Stimulated activated CD8-positive, alpha-beta memory T cell treated with anti-CD3 and anti-CD28 coated beads, Interleukin-7, amount 100 ng/mL, for 24 hours (primary cell): ENCODE measurements around the gene PANX1.
"Not testable (repeated sequence)": the region's sequence is repeated elsewhere in the genome, so short reads cannot be mapped to it uniquely, and the experiment has no call there.

Experiments
- DNase-seq: peaks from one replicate; pipeline ENCODE4 v3.0.0-alpha.2; 2020; ENCODE audit warnings: low read depth

Gene PANX1

GRCh38 chr11:94128746-94129511 is at the start of gene PANX1:
PANX1 (plus strand) TSS chr11:94128841; CDS start chr11:94129313, 472 bp downstream.
- DNase-seq: peak; percentile 52

GRCh38 chr11:94084164-94084563 is 44.5 kb upstream of the PANX1 start:
- DNase-seq: no peak

GRCh38 chr11:94088906-94089305 is 39.7 kb upstream of the PANX1 start:
- no peak for DNase-seq

- DNase-seq: no peak
Measured at GRCh38 chr11:94089341-94089740, 39.3 kb upstream of the PANX1 start.

GRCh38 chr11:94090401-94090800 is 38.2 kb upstream of the PANX1 start:
- no peak for DNase-seq

- no peak for DNase-seq
Measured at GRCh38 chr11:94091091-94091490, 37.5 kb upstream of the PANX1 start.

GRCh38 chr11:94100253-94100652 is 28.4 kb upstream of the PANX1 start:
- DNase-seq: no peak

- DNase-seq: no peak
Measured at GRCh38 chr11:94103471-94103870, 25.2 kb upstream of the PANX1 start.

- no peak for DNase-seq
Measured at GRCh38 chr11:94104734-94105133, 23.9 kb upstream of the PANX1 start.

- DNase-seq: no peak
Measured at GRCh38 chr11:94106716-94107115, 21.9 kb upstream of the PANX1 start.

- DNase-seq: no peak
Measured at GRCh38 chr11:94107363-94107762, 21.3 kb upstream of the PANX1 start.

GRCh38 chr11:94111241-94111640 is 17.4 kb upstream of the PANX1 start:
- no peak for DNase-seq

GRCh38 chr11:94111660-94112059 is 17.0 kb upstream of the PANX1 start:
- DNase-seq: no peak

- DNase-seq: no peak
Measured at GRCh38 chr11:94112206-94112953, 16.3 kb upstream of the PANX1 start.

GRCh38 chr11:94117197-94117574 is 11.5 kb upstream of the PANX1 start:
- no peak for DNase-seq

- no peak for DNase-seq
Measured at GRCh38 chr11:94117871-94118270, 10.8 kb upstream of the PANX1 start.

GRCh38 chr11:94119676-94120075 is 9.0 kb upstream of the PANX1 start:
- DNase-seq: not testable (repeated sequence)

GRCh38 chr11:94120516-94120915 is 8.1 kb upstream of the PANX1 start:
- not testable (repeated sequence) for DNase-seq

- DNase-seq: no peak
Measured at GRCh38 chr11:94120946-94121345, 7.7 kb upstream of the PANX1 start.

- DNase-seq: no peak
Measured at GRCh38 chr11:94125407-94126115, 3.1 kb upstream of the PANX1 start.

GRCh38 chr11:94127638-94128037 is 1.0 kb upstream of the PANX1 start:
- DNase-seq: no peak

GRCh38 chr11:94128291-94128745 is 323 bp upstream of the PANX1 start:
- DNase-seq: no peak
